Middle frontal gyrus (tissue), 1 donor: ENCODE measurements around the gene SLIT1.

Experiments
- DNase-seq: peaks from one replicate; pipeline ENCODE4 v3.0.0-alpha.2; 2015; ENCODE audit warnings: low spot score; ENCODE audit errors: extremely low spot score

SLIT1 gene

DNA sequence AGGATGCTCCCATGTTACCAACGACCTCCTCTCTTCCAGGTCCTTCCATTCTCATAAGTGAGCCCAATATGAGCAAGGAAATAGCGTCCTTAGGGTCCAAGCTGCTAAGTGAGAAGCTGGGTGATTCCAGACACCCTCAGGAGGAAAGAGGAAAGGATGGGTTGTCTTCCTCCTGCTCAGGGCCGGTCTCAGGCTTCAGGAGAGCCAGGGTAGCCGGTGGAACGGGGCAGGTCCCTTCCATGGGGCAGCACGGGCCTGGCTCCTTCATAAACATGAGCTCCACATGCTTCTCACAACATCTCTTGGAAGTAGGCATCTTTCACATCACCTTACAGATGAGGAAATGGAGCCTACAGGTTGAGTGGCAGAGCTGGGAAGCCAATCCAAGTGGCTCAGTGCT lies 12.7 kb downstream of the SLIT1 start:
- no peak for DNase-seq

DNA sequence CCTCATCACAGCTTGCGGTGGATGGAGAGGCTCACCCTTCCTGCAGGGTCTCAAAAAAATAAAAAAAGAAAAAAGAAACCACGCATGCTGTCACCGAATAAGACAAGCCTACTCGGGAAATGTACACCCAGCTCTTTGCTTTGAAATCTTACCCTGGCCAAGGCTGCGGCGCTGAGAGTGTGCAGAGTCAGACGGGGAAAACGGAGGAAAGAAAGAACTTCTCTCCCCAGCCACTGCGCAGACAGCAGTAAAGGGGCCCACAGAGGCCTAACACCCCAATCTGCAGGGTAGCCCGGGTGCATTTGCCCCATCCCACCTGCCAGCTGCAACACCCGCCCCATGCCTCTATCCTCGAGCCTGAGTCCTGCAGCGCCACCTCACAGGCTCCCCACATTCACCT lies 14.8 kb downstream of the SLIT1 start:
- DNase-seq: no peak

GRCh38 chr10:97169911-97170693 lies 15.7 kb downstream of the SLIT1 start:
- DNase-seq: no peak

DNA sequence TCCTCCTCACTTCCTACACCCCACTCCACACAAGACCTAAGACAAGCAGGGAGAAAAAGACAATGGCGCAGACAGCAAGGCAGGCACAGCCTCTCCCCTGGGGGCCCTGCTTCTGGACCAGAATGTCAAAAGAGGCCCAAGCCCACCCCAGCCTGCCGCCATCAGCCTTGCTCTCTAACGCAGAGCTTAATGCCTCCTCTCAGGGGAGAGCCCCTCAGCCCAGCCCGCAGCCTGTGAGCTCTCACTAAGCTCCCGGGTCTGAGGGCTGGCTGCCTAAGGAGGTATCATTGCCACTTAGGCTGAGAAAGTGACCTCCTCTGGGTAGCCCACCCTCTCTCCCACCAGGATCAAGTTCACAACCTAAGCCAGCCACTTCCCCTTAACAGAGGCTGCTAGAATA lies 16.7 kb downstream of the SLIT1 start:
- DNase-seq: no peak

GRCh38 chr10:97168645-97169044 lies 17.1 kb downstream of the SLIT1 start:
- no peak for DNase-seq

- no peak for DNase-seq
These were observed 20.3 kb downstream of the SLIT1 start for GRCh38 chr10:97165499-97165898.

- no peak for DNase-seq
These were observed 21.8 kb downstream of the SLIT1 start for GRCh38 chr10:97163781-97164501.

DNA sequence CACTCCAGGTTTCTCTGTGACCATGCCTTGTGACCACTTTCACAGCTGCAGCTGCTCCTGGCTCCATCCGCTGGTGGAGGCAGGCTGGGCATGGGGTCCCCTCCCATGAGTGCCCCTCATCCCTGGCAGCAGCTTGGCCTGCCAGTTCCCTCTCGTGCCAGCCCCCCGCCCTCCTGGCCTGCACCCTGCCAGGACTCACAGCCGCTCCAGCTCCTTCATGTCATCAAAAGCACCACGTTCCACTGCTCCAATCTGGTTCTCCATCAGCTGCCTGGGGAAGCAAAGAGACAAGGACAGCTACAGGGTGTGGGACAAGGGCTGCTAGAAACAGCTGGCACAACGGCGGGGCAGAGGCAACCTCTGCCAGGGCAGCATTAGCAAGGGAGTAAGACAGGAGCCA lies 22.6 kb downstream of the SLIT1 start:
- no peak for DNase-seq

GRCh38 chr10:97159646-97160305 lies 26.0 kb downstream of the SLIT1 start:
- DNase-seq: no peak

DNA sequence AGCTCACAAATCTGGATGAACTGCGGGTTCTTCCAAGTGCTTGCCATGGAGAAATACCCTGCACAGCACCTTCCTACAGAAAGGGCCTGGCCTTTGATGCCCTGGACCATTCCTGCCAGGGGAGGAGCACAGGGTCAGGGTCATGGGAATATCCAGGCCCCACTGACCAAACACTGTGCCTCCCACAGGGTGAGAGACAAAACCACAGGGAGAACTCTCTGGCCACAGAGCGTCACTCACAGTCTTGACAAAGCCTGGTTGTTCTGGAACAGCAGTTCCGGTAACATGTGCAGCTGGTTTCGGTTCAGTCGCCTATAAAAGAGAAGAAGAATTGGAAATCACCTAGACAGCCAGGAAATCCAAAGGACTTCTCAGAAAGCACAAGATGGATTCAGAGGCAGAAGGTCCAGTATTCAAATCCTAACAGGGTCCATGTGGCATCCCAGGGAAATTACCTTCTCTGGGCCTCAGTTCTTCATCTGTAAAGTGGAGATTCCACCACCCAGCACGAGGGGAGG lies 28.1 kb downstream of the SLIT1 start:
- no peak for DNase-seq

DNA sequence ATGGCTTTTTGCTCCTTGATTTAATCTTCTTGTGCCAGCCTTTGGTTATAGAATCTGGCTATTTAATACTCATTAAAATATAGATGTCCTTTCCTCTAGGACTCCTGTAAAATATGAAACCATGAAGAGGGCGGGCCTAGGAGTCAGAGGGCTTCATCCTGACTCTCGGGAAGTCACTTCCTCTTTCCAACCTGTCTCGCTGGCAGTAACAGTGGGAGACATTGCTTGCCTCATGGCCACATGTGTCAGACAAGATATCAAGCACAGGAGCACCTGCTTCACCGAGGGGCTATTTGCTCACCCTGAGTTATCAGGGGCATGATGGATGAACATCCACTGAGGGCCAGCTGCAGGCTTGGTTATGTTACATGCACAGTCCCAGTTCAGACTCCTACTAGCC lies 31.0 kb downstream of the SLIT1 start:
- no peak for DNase-seq

DNA sequence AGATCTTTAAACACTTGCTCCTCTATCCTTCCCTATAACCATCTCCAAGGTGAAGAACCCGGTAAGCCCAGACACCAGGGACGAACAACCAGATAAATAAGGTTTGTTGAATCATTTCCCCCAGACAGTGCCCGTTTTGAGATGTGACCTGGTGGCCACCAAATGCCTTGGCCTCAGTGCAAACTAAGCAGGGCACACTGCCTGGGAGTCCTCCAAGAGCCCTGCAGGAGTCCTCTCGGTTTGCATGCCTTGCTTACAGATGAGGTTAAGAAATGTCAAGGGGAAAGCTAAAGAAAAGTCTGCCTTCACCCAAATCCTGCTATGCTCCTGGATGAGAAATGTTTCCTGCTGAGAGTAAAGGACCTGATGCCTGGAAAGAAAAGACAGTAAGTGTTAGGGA lies 31.6 kb downstream of the SLIT1 start:
- no peak for DNase-seq

GRCh38 chr10:97153270-97153850 lies 32.4 kb downstream of the SLIT1 start:
- DNase-seq: no peak

GRCh38 chr10:97151307-97151914 lies 34.3 kb downstream of the SLIT1 start:
- no peak for DNase-seq

- DNase-seq: no peak
These were observed 35.1 kb downstream of the SLIT1 start for GRCh38 chr10:97150616-97151015.

GRCh38 chr10:97150013-97150595 lies 35.7 kb downstream of the SLIT1 start:
- DNase-seq: no peak

GRCh38 chr10:97149079-97149531 lies 36.7 kb downstream of the SLIT1 start:
- DNase-seq: no peak

DNA sequence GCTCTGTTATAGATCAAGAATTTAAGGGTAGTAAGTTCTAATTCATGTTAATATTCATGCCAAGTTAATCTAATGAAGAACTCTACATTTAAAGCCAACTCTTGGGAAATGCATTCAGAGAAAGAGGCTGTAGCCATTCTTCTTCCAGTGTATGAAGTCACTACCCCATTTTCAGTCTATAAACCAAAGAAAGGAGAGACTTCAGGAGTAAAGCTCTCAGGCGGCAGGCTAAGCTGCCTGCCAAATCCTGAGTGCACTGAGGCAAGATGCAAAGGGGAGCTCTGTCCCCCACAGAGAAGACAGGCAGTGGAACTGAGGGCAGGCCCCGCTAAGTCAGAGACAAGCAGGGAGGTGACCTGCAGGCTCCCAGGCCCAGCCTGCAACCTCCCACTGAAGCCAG lies 41.5 kb downstream of the SLIT1 start:
- DNase-seq: no peak

GRCh38 chr10:97142834-97143233 lies 42.9 kb downstream of the SLIT1 start:
- DNase-seq: no peak

- DNase-seq: no peak
These were observed 44.6 kb downstream of the SLIT1 start for GRCh38 chr10:97140902-97141745.
